ENCODE results near the gene SLC22A2. TPM values are rescaled to one million over a fixed set of nuclear protein-coding genes. Genes with fewer than 3 reads are reported as not detected.

The SLC22A2 gene
- total RNA-seq, 1 donor from 2014 or later = not detected

DNA sequence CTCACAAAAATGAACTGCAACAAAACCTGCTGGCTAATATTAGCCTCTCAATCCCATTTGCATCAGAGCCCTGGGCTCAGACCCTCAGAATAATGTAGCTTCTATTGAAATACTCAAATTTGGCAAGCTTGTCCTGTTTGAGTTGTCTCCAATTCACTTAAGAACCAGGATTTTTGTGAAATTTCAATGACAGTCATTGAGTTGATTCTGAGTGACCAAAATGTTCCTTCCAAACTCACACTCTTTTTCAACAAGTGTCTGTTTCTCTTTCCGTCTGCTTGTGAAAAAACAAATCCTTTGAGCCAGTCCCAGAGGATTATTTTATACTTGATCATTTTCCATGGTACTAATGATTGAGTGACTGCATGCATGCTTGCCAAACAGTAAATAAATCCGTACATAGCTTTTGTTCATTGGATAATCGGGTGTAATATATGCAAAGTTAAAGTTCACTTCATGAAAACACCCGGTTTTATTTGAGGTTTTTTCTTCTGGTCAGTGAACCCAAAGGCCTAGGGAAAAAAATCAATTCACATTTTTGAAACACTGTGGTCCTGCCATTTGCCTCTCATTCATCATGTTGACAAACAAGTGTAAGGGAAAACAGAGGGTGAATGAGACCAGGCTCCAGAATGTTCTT is 16.4 kb upstream of the SLC22A2 start:
- DNase-seq (ENCODE audit: low spot score) = no peak

DNA sequence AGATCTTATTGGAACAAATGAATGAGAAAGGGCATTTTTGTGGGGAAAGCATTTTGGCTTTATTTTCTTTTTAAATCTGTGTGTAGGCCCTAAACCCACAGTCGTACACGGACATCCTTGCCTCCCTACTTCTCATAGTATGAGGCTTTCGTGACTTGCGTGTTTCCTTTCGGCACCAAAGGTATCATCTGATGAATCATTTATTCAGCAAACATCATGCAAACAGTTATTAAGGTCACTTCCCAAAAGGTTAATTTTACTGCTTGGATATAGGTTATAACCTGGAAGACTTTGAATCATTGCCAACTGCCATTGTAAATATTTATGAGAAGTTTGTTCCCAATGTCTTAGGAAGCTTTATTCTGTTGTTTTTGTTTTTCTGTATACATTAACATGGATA is 15.1 kb upstream of the SLC22A2 start:
- no peak for DNase-seq (ENCODE audit: low spot score)

DNA sequence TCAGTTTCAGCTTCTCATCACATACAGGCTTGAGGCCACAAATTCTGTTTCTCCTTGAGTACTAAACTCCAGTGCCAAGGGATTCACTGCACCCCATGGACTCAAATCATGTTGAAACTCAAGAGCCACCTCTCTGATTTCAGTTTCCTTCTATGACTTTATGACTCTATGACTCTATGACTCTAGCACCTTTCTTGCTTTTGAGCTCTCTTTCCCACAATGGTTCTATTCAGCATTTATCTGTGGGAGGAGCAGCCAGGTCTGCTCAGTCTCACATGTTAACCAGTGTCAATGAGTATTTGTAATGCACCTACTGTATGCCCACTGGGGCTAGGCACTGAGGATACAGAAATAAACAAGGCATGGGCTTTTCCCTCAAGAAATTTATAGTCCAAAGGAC is 14.6 kb upstream of the SLC22A2 start:
- DNase-seq (ENCODE audit: low spot score) = no peak

DNA sequence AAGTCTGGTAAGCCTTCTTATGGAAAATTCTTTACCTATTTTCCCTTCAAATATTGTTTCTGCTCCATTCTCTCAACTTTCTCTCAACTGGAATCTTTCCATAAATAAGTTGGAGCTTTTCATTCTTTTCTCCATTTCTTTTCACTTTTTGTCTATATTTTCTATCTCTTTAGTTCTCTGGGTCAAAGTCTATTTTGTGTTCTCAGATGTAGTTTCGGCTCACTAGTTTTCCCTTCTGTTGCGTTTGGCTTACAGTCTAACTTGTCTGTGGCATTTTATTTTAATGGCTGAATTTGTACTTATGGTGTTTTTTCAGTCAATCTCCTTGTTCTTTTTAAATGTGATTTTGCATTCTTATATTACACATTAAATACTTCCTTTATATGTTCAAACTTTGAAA is 14.1 kb upstream of the SLC22A2 start:
- no peak for DNase-seq (ENCODE audit: low spot score)

DNA sequence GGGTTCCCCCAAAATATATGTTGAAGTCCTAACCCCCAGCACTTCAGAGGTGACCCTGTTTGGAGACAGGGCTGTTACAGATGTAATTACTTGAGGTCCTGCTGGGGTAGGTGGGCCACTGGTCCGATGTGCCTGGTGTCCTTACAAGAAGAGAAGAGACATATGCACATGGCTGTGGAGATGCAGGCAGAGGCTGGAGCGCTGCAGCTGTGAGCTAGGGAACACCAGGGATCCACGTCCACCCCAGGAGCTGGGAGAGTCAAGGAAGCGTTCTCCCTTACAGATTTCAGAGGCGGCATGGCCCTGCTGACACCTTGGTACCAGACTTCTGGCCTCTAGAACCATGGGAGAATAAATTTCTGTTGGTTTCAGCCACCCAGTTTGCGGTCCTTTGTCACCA is 11.7 kb upstream of the SLC22A2 start:
- no peak for DNase-seq (ENCODE audit: low spot score)

DNA sequence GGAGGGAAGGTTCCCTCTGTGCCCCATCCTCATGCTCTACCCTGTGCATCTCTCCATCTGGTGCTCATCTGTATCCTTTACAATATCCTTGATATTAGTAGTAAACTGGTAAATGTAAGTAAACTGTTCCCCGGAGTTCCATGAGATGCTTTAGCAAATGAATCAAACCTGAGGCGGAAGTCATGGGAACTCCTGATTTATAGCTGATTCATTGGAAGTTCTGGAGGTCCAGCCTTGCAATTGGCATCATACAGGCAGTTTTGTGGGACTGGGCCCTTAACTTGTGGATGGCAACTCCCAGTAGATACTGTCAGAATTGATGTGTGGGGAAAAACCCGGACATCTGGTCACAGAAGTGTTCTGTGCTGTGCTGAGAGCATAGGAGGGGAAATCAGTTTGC is 11.2 kb upstream of the SLC22A2 start:
- DNase-seq (ENCODE audit: low spot score) = no peak

DNA sequence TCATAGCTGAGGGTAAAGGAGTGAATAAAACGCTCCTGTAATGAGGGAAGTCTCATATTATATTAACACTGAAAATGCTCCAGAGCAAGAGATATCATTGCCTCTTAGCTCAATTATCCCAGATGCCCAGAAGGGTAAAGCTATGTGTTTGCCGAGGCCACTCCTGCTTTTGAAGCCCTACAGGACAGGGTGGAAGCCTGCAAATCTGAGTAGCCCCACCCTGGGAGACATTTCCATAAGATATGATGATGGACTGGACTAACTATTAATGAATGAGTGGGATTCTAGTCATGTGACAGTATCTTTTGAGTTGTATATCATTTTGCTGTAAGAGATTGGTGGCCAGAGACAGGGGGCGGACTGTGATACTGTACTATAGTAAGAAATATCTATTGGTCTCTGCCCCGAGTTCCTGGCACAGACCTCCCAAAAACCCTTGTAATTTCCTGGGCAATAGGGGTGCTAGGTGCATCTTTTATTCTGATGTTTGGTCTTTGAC is 10.5 kb upstream of the SLC22A2 start:
- DNase-seq (ENCODE audit: low spot score) = no peak

DNA sequence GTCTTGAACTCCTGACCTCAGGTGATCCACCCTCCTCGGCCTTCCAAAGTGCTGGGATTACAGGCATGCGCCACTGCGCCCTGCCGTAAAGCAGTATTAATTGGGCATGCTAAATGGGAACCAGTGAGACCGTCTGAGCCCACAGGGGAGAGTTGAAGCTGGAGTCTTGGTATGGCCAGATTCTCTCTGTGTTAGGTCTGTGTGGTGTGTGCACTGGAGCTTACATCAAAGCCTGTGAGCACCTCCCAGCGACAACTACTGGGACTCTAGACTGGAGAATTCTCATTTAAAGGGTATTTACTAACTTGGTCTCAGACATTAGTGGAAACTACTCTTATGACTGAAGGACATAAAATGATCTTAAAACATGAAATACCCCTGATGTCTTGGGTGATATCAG is 8.5 kb upstream of the SLC22A2 start:
- DNase-seq (ENCODE audit: low spot score) = no peak

DNA sequence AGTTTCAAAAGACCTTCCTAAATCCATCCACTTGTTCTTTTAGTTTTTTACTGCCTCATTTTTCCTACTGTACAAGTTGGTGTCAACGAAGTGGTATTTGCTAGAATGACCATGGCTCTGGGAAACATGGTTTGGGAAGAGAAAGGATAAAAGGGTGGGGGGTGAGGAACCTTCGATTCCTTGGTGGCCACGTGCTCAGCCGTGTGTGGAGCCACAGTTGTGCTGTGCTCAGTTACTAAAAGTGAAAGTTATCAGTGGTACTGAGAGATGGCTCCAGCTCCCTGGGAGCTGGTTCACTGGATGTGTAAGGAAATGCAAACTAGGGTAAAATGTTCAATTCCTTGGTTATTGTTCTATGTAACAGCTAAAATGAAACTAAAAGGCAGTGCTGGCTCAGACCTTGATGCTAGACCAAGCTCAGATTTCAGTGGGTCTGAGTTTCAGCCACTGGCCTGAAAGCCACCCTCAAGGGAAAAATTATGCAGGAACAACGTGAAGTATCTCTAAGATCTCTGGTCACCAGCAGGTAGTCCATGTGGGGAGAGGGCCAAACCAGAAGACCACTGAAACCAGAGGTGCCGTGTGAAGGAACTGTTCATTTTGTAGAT is 7.4 kb upstream of the SLC22A2 start:
- no peak for DNase-seq (ENCODE audit: low spot score)

DNA sequence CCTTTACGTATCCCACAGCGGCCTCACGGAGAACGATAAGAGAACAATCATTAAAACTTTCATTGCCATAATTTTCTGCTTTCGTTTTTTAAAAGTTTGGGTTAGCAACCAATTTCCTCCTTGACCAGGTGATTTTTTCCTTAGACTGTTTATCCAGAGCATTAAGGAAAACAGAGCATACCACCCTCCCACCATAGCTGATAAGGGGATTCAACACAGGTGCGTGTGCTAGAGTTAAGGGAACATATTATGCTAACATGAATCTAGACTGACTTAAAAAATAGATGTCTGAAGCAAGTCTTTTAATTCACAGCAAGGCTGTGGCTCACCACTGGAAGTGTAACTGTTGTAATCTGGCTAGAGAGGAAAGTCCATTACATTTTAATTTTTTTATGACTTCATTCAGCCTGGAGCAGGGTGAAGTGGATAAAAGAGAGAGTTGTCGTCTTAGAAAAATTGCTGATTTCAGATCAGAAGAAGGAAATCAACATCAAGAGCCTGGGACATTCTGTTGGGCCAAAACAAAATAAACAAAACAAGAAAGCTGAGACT is 5.5 kb upstream of the SLC22A2 start:
- DNase-seq (ENCODE audit: low spot score) = no peak

DNA sequence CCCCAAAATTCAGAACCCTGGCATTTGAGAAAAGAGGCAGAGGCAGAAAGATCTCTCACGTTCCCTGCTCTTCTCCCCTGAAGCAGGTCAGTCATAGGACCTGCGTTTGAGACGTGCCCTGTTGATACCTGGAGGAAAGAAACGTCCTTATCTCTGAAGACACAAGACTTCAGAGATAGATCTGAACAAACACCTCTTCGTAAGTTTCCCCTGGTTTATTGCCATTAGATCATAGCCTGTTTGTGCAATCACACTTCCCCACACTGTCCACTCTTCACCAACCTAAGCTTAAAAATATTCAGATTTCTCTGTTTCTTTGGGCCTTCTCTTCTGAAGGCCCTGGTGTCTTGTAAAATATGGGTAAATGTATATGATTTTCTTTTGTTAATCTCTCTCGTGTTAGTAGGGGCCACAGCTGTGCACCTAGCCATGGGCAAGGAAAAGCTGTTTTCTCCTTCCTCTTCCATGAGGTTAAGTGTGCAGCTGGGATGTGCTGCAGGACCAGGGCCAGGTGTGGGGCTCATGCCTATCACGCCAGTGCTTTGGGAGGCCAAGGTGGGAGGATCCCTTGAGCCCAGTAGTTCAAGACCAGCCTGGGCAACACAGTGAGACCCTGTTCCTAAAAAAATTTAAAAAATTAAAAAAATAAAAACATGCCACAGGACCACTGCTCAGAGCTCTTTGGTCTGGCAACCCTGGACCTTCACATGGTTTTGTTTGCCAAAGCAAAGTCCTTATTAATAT is 4.7 kb upstream of the SLC22A2 start:
- no peak for DNase-seq (ENCODE audit: low spot score)

DNA sequence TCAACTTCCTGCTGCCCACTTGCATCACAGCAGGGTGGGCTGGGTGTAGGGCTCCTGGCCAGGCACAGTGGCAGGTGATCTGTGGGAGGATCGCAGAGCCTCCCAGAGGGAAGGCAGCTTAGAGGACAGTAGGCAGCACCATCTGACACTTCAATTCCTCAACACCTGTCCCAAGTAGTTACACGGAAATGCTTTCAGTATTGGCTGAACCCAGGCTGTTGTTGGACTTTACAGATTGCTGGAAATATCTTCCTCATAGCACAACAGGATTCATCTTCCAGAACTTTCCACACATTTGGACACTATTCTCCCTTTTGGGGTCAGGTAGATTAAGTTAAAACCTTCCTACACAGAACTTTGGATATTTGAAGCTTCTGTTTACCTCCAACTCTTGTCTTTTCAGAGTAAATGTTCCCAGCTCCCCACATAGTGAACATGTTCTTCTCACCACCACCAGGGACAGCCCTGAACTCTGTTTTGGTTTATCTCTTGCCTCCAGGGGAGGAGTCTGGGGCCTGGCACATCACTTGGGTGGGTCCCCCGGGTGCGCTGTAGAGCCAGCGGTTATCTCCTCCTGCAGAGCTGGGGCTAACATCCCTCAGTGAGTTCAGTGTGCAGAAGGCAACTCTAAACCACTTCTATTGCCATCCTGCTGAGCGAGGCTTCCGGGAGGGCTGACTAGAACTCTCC is 3.5 kb upstream of the SLC22A2 start:
- DNase-seq (ENCODE audit: low spot score) = no peak

DNA sequence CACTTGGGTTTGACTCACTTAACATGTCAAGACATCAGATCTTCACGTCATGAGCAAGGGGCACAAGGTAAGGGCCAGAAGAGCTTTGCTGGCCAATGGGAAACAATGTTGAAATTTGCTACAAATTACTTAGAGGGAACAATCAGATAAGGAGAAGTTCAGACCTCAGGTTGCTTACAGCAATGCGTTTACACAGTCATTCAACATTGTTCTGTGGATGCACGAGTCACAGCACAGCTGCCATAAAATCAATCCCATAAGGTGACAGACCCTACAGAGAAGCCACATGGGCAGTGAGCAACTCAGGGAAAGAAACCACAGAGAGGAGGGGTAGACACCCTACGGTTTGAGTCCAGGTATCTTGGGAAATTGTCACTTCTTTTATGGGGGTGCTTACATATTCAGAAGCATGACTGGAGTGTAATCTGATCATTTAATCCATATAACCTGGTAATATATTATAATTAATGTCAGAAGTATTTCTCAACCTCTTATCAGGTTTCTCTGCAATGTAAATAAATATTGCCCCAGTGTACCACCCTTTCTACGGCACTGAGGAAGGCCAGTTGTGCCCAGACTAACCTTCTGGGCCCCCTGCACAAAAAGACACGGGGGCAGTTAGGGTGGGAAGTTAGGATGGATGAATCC is 2.3 kb upstream of the SLC22A2 start:
- no peak for DNase-seq (ENCODE audit: low spot score)

DNA sequence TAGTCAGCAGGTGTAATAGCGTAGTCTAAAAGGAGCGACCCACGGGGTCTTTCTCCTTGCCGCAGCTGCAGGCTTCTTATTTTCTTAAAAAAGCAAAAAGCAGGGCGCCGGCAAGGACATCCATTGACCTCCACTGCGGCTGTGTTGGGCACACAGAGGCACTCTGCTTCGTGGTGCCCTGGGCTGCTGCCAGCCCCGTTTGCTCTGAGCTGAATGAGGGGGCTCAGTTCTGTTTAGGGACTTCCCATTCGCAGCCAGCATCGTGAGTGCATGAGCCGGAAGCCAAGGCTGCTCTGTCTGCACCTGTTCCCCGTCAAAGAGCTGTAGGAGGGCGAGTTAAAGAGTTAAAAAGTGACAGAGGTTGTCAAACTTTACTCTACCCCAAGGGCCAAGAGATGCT is 1.7 kb upstream of the SLC22A2 start:
- DNase-seq (ENCODE audit: low spot score) = no peak

DNA sequence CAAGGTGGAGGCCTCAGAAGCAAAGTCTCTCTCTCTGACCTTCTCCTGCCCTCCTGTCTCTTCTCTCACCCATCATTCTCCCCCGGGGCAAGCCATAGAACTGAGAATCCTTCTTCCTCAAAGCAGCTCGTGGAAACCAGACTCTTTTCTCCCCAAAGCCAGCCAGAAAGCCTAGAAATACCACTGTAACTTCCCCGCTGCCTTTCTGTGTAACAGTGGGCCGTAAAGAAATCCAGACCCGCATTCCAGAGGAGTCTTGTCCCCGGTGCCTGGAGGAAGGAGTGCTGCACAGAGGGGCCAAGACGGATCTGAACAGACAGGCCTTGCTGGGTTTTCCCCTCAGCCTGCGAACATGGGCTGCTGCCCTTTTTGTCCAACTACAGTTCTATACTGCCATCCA is 977 bp upstream of the SLC22A2 start:
- no peak for DNase-seq (ENCODE audit: low spot score)

DNA sequence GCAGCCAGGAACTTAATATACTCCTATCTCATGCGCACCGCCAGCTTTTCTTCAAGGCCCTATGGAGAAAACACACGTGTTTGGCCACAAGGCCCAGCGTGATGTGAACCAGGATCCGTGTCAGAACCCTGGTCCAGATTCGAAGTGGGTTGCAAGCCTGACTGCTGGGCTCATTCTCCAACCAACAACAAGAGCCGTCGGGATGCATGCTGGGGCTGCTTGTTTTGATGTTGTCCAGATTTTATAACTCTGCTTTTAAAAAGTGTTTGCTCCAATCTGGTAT is 463 bp upstream of the SLC22A2 start:
- DNase-seq (ENCODE audit: low spot score) = no peak

DNA sequence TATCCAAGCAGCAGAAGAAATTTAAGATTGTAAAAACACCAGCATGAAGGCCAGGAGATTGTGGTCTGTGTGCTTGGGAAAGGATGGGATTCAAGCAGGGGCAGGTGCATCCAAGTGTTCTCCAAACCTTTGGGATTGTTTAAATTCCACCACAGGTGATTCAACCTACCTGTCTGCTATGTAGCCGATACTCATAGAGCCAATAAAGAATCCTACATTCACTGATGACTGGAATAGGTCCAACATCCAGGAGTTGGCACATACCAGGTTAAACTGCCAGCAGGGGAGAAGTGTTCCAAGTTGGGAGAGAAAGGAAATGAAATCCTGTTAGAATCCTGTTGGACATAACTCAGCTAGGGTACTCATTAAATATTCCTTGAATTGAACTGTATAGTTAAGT is 2.2 kb downstream of the SLC22A2 start:
- DNase-seq (ENCODE audit: low spot score) = no peak

DNA sequence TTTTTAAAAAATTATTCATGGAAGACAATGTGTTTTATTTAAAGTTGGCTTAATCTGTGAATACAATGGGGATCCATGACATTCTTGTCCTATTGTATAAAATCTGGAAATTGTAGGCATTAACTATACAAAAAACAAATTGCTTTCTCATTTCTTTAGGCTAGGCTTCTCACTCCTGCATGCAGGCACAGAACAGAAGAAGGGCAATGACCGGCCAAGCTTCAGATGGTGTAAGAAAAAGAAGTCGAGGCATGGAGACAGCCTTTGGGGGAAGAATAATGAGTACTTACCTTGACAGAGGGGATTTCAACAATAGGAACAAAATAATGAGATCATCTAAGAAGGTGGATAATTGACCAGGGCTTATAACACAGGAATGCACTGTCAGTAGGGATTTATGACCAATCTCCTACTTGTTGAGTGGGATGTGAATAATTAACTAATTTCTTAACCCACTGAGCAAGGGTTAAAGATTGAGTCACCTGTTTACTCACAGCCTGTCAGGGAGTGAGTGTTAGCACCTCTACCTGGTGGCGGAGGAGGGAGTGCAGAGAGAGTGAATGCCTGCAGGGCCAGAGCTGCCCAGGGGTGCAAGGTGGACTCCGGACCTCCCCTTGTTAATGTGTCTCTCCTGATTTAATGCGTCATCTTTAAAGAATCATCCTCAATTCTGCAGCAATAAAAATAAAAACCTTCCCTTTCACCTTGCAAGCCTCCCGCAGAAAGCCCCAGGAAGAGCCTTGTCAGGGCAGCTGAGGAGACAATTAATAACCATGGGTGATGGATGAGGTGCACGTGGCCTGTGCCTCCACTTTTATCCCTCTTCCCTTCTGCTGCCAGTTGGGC is 3.9 kb downstream of the SLC22A2 start:
- no peak for DNase-seq (ENCODE audit: low spot score)

DNA sequence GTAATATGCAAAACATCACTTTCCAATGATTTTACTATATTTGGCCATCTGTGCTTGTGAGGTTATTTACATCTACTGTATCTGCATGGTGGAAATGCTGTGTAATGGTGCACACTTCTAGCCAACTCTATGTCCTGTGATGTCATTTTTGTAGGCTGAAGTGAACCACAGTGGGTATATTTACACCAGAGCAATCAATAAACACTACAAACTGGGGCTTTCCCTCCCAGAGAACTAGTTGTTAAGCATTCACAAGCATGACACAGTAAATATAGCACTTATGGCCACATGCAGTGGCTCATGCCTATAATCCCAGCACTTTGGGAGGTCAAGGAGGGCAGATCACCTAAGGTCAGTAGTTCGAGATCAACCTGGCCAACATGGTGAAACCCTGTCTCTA is 4.9 kb downstream of the SLC22A2 start:
- DNase-seq (ENCODE audit: low spot score) = no peak

DNA sequence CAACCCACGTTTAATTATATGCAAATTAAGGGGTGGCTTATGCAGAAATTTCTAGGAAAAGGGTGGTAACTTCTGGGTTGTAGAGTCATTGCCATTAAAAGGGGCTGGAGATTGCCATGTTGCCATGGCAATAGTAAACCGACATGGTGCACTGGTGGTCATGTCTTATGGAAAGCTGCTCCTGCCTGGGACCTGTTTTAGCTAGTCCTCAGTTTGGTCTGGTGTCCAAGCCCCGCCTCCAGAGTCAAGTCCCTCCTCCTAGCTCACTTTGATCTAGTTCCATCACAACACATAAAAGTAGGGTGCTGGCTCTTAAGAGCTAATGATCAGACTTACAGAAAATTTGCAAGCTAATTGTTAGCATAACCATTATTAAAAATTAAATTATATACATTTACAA is 5.3 kb downstream of the SLC22A2 start:
- DNase-seq (ENCODE audit: low spot score) = no peak
